LNCaP clone FGC (cell line): ENCODE measurements around the gene MLN.

ENCODE experiments used
- DNase-seq: peaks from one replicate; pipeline ENCODE4 v3.0.0-alpha.2; 2011; ENCODE audit warnings: low read depth
- H3K4me3 ChIP-seq: 2 replicates; pipeline ENCODE4 v1.5.1; 2011; ENCODE audit warnings: mild to moderate bottlenecking, low read depth, low read length, control low read depth
- TF ChIP-seq, protein P1 (sequence below): IDR thresholded peaks from 2 replicates; pipeline ENCODE4 v1.5.1; 2012; ENCODE audit warnings: mild to moderate bottlenecking; ENCODE audit not compliant: control insufficient read depth, insufficient read depth; ENCODE audit errors: extremely low read depth

The MLN gene

DNA sequence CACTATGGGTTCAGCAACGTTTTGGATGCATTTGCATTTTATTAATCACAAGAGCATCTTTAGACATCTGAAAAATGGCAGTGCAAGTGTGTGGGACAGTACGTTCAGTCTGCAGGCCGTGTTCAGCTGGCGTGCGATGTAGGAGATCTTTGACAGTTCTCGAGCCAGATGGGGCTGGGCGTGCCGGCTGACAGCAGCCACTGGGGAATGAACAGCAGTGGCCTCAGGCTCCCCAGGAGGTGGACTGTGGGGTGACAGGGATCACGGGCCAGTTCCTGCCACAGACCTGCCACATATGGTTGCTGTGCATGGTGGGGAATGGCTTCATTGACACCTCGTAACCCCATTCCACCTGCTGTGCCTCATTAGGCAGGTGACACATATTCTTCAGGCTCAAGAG is 16.4 kb upstream of the MLN start:
- no peak overlapping the region for H3K4me3 ChIP-seq
- no peak for DNase-seq
- TF ChIP-seq, protein P1, sequence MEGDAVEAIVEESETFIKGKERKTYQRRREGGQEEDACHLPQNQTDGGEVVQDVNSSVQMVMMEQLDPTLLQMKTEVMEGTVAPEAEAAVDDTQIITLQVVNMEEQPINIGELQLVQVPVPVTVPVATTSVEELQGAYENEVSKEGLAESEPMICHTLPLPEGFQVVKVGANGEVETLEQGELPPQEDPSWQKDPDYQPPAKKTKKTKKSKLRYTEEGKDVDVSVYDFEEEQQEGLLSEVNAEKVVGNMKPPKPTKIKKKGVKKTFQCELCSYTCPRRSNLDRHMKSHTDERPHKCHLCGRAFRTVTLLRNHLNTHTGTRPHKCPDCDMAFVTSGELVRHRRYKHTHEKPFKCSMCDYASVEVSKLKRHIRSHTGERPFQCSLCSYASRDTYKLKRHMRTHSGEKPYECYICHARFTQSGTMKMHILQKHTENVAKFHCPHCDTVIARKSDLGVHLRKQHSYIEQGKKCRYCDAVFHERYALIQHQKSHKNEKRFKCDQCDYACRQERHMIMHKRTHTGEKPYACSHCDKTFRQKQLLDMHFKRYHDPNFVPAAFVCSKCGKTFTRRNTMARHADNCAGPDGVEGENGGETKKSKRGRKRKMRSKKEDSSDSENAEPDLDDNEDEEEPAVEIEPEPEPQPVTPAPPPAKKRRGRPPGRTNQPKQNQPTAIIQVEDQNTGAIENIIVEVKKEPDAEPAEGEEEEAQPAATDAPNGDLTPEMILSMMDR, result no peak

DNA sequence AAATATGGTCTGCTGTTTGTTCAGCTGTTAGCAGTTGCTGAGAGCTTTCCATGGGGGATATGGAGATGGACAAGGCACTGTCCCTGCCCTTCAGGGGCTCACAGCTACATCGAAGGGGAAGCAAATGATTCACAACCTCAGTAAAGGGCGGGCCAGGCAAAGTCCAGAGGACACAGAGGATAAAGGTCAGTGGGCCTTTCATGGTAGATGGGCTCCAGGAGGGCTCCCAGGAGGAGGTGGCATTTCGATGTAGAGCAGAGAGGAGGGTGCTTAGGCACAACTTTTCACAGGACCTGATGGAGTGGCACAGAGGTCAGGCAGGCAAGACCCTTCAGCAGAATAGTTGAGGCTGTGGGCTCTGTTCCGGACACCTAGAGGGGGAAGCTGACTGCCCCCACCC is 15.2 kb upstream of the MLN start:
- TF ChIP-seq, protein P1, result no peak
- DNase-seq, result no peak
- no peak overlapping the region for H3K4me3 ChIP-seq

- TF ChIP-seq, protein P1, result no peak
- H3K4me3 ChIP-seq, result no peak overlapping the region
- DNase-seq, result no peak
Observed at GRCh38 chr6:33818293-33818692, 14.5 kb upstream of the MLN start.

GRCh38 chr6:33817489-33817888 is 13.7 kb upstream of the MLN start:
- TF ChIP-seq, protein P1, result no peak
- DNase-seq, result no peak

DNA sequence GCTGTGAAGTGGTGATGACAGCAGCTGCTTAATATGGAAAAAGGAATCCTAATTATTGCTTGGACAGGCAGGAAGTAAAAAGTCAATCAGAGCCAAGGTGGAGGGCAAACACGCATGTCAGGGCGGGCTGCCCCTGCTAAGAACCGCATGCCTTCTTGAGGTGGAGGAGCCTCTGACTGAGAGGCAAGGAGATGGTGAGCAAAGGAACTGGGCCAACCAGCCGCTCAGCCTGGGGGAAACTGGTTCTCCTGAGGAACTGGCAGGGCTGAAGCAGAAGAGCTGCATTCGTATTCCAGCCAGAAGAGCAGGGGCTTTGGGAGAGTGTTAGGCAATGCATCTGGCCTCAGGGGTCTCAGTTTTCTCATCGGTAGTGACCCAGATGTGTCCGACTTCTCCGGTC is 13.1 kb upstream of the MLN start:
- DNase-seq, result no peak
- H3K4me3 ChIP-seq, result no peak overlapping the region
- TF ChIP-seq, protein P1, result no peak

More at GRCh38 chr6:33817489-33817888, 13.7 kb upstream of the MLN start:
- no peak overlapping the region for H3K4me3 ChIP-seq

GRCh38 chr6:33815854-33816253 is 12.1 kb upstream of the MLN start:
- H3K4me3 ChIP-seq, result no peak overlapping the region
- DNase-seq, result no peak
- TF ChIP-seq, protein P1, result no peak

- no peak overlapping the region for H3K4me3 ChIP-seq
- DNase-seq, result no peak
- TF ChIP-seq, protein P1, result no peak
Observed at GRCh38 chr6:33813990-33814985, 10.5 kb upstream of the MLN start.
